ENCODE measurements around the gene ASB3.

ASB3 gene

GRCh38 chr2:53780056-53780455, 6.7 kb downstream of the ASB3 start:
- H2BK5ac ChIP-seq (ENCODE audit: low read length): no peak overlapping the region
- no peak overlapping the region for H3K4me2 ChIP-seq (ENCODE audit: insufficient read depth, low read length, poor library complexity, severe bottlenecking)
- no peaks in the 10 kb centered on the region for H3K79me1 ChIP-seq (ENCODE audit: low read depth, low read length)
- no peak overlapping the region for H2AK5ac ChIP-seq (ENCODE audit: low read depth, low read length)
- H3K23ac ChIP-seq (ENCODE audit: low read depth, low read length, poor library complexity): no peak overlapping the region
- no peak overlapping the region for H4K91ac ChIP-seq (ENCODE audit: low read depth, low read length, poor library complexity)
- H3K27me3 ChIP-seq (ENCODE audit: control insufficient read depth in 3 of 3, insufficient read depth in 3 of 3, low read depth in 1 of 3, low read length in 3 of 3): no peaks in the 10 kb centered on the region
- no peak overlapping the region for H3K18ac ChIP-seq (ENCODE audit: low read length)
- peaks cover 2 to 9% of the 10 kb centered on the region in 2 donors for H3K4me1 ChIP-seq (ENCODE audit: control insufficient read depth in 2 of 2, insufficient read depth in 1 of 2, low read depth in 1 of 2, low read length in 2 of 2)
- no peak overlapping the region for H3K4ac ChIP-seq (ENCODE audit: low read length)
- H3K4me3 ChIP-seq (ENCODE audit: low read length in 2 of 2): no peak overlapping the region
- H3K27ac ChIP-seq (replicated peaks; ENCODE audit: low read length): no peak overlapping the region
- no peak overlapping the region for H2BK15ac ChIP-seq (ENCODE audit: low read length)
- peaks cover 0 to 74% of the 10 kb centered on the region in 2 donors for H3K36me3 ChIP-seq (replicated peaks in 1 of 2; ENCODE audit: control insufficient read depth in 2 of 2, insufficient read depth in 2 of 2, low read length in 2 of 2)
- no peak overlapping the region for H3K9ac ChIP-seq (ENCODE audit: low read depth, low read length, poor library complexity)
- DNase-seq (ENCODE audit: low spot score): no peak
- H2BK12ac ChIP-seq (ENCODE audit: low read length): no peak overlapping the region
- H3K9me3 ChIP-seq (replicated peaks in 1 of 2; ENCODE audit: control insufficient read depth in 2 of 2, insufficient read depth in 1 of 2, low read depth in 1 of 2, low read length in 2 of 2): peaks cover 0 to 3% of the 10 kb centered on the region in 2 donors
- no CpG with 5 or more reads among the region's 4 CpGs for WGBS, 2 donors (ENCODE audit: extremely low coverage in 2 of 2, insufficient read length in 2 of 2, insufficient replicate concordance in 1 of 2)
- H2BK120ac ChIP-seq (ENCODE audit: low read depth, low read length): no peak overlapping the region
- no peak overlapping the region for H3K14ac ChIP-seq (ENCODE audit: low read length)
- no peak overlapping the region for H2AFZ ChIP-seq (ENCODE audit: low read length)
- H4K8ac ChIP-seq (ENCODE audit: low read depth, low read length): no peak overlapping the region

DNA sequence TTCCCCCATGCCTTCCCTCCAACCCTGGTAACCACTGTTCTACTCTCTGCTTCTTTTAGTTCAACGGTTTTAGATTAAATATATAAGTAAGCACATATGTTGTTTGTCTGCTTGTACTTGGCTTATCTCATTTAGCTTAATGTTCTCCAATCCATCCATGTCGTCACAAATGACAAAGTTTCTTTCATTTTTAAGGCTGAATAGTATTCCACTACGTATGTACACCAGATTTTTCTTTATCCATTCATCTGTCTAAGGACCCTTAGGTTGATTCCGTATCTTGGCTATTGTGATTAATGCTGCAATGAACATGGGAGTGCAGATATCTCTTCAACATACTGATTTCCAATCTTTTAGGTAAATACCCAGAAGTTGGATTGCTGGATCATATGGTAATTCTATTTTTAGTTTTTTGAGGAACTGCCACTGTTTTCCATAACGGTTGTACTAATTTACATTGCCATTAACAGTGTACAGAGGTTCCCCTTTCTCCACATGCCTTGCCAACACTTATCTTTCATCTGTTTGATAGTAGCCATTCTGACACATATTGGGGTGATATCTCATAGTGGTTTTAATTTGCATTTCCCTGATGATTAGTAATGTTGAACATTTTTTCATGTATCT, 8.1 kb downstream of the ASB3 start:
- no peak overlapping the region for H2AK5ac ChIP-seq (ENCODE audit: low read depth, low read length)
- WGBS, 2 donors (ENCODE audit: extremely low coverage in 2 of 2, insufficient read length in 2 of 2, insufficient replicate concordance in 1 of 2): no CpG with 5 or more reads among the region's 5 CpGs
- H3K4me1 ChIP-seq (ENCODE audit: control insufficient read depth in 2 of 2, insufficient read depth in 1 of 2, low read depth in 1 of 2, low read length in 2 of 2): no peaks in the 10 kb centered on the region
- H2BK15ac ChIP-seq (ENCODE audit: low read length): no peak overlapping the region
- DNase-seq (ENCODE audit: low spot score): no peak
- no peak overlapping the region for H2BK5ac ChIP-seq (ENCODE audit: low read length)
- H3K9ac ChIP-seq (ENCODE audit: low read depth, low read length, poor library complexity): no peak overlapping the region
- no peak overlapping the region for H4K91ac ChIP-seq (ENCODE audit: low read depth, low read length, poor library complexity)
- no peak overlapping the region for H3K4ac ChIP-seq (ENCODE audit: low read length)
- H3K23ac ChIP-seq (ENCODE audit: low read depth, low read length, poor library complexity): no peak overlapping the region
- H3K4me2 ChIP-seq (ENCODE audit: insufficient read depth, low read length, poor library complexity, severe bottlenecking): no peak overlapping the region
- no peak overlapping the region for H3K14ac ChIP-seq (ENCODE audit: low read length)
- no peak overlapping the region for H2AFZ ChIP-seq (ENCODE audit: low read length)
- H3K27me3 ChIP-seq (ENCODE audit: control insufficient read depth in 3 of 3, insufficient read depth in 3 of 3, low read depth in 1 of 3, low read length in 3 of 3): no peaks in the 10 kb centered on the region
- H3K36me3 ChIP-seq (replicated peaks in 1 of 2; ENCODE audit: control insufficient read depth in 2 of 2, insufficient read depth in 2 of 2, low read length in 2 of 2): peaks cover 0 to 81% of the 10 kb centered on the region in 2 donors
- no peak overlapping the region for H3K4me3 ChIP-seq (ENCODE audit: low read length in 2 of 2)
- H3K9me3 ChIP-seq (replicated peaks in 1 of 2; ENCODE audit: control insufficient read depth in 2 of 2, insufficient read depth in 1 of 2, low read depth in 1 of 2, low read length in 2 of 2): peaks cover 0 to 3% of the 10 kb centered on the region in 2 donors
- no peak overlapping the region for H2BK12ac ChIP-seq (ENCODE audit: low read length)
- H4K8ac ChIP-seq (ENCODE audit: low read depth, low read length): no peak overlapping the region
- H3K79me1 ChIP-seq (ENCODE audit: low read depth, low read length): no peaks in the 10 kb centered on the region
- no peak overlapping the region for H2BK120ac ChIP-seq (ENCODE audit: low read depth, low read length)
- H3K18ac ChIP-seq (ENCODE audit: low read length): no peak overlapping the region
- no peak overlapping the region for H3K27ac ChIP-seq (replicated peaks; ENCODE audit: low read length)

DNA sequence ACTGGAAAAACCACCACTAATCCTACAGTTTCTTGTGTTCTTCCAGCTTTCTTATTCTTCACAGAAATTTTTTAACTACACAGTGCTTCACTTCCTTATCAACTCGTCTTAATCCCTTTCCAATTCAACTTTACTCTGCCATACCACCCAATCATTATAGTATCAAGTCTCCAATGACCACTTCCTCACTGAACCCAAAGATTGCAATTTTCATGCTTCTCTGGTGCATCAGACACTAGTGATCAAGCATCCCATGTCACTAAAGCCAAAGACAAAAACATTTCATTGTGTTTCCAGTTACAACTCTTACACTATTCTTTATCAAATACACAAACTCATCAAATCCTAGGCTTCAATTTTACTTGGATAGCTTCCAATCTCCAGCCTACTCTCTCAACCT, 9.6 kb downstream of the ASB3 start:
- no peaks in the 10 kb centered on the region for H3K79me1 ChIP-seq (ENCODE audit: low read depth, low read length)
- no peak overlapping the region for H3K9ac ChIP-seq (ENCODE audit: low read depth, low read length, poor library complexity)
- no peak overlapping the region for H3K4ac ChIP-seq (ENCODE audit: low read length)
- no peak overlapping the region for H4K8ac ChIP-seq (ENCODE audit: low read depth, low read length)
- peaks cover 0 to 88% of the 10 kb centered on the region in 2 donors for H3K36me3 ChIP-seq (replicated peaks in 1 of 2; ENCODE audit: control insufficient read depth in 2 of 2, insufficient read depth in 2 of 2, low read length in 2 of 2)
- no peak overlapping the region for H2BK5ac ChIP-seq (ENCODE audit: low read length)
- H4K91ac ChIP-seq (ENCODE audit: low read depth, low read length, poor library complexity): no peak overlapping the region
- H3K9me3 ChIP-seq (replicated peaks in 1 of 2; ENCODE audit: control insufficient read depth in 2 of 2, insufficient read depth in 1 of 2, low read depth in 1 of 2, low read length in 2 of 2): peaks cover 0 to 3% of the 10 kb centered on the region in 2 donors
- DNase-seq (ENCODE audit: low spot score): no peak
- no peak overlapping the region for H3K14ac ChIP-seq (ENCODE audit: low read length)
- H2AFZ ChIP-seq (ENCODE audit: low read length): no peak overlapping the region
- no peak overlapping the region for H2BK12ac ChIP-seq (ENCODE audit: low read length)
- no peak overlapping the region for H3K23ac ChIP-seq (ENCODE audit: low read depth, low read length, poor library complexity)
- no peak overlapping the region for H3K4me3 ChIP-seq (ENCODE audit: low read length in 2 of 2)
- no peak overlapping the region for H3K27ac ChIP-seq (replicated peaks; ENCODE audit: low read length)
- WGBS, 2 donors (ENCODE audit: extremely low coverage in 2 of 2, insufficient read length in 2 of 2, insufficient replicate concordance in 1 of 2): 100% methylated on average over 1 of the region's 1 CpG; no CpG with 5 or more reads in 1 of the 2 donors
- H3K4me2 ChIP-seq (ENCODE audit: insufficient read depth, low read length, poor library complexity, severe bottlenecking): no peak overlapping the region
- no peak overlapping the region for H2BK120ac ChIP-seq (ENCODE audit: low read depth, low read length)
- H2AK5ac ChIP-seq (ENCODE audit: low read depth, low read length): no peak overlapping the region
- H3K4me1 ChIP-seq (ENCODE audit: control insufficient read depth in 2 of 2, insufficient read depth in 1 of 2, low read depth in 1 of 2, low read length in 2 of 2): no peaks in the 10 kb centered on the region
- H2BK15ac ChIP-seq (ENCODE audit: low read length): no peak overlapping the region
- H3K27me3 ChIP-seq (ENCODE audit: control insufficient read depth in 3 of 3, insufficient read depth in 3 of 3, low read depth in 1 of 3, low read length in 3 of 3): no peaks in the 10 kb centered on the region
- no peak overlapping the region for H3K18ac ChIP-seq (ENCODE audit: low read length)

- no peak overlapping the region for H4K8ac ChIP-seq (ENCODE audit: low read depth, low read length)
- H3K4me3 ChIP-seq (ENCODE audit: low read length in 2 of 2): no peak overlapping the region
- no peak overlapping the region for H2BK120ac ChIP-seq (ENCODE audit: low read depth, low read length)
- no peak overlapping the region for H2AFZ ChIP-seq (ENCODE audit: low read length)
- H2BK5ac ChIP-seq (ENCODE audit: low read length): no peak overlapping the region
- H3K79me1 ChIP-seq (ENCODE audit: low read depth, low read length): peaks cover 3% of the 10 kb centered on the region
- no peak overlapping the region for H3K4me2 ChIP-seq (ENCODE audit: insufficient read depth, low read length, poor library complexity, severe bottlenecking)
- no peak overlapping the region for H3K9ac ChIP-seq (ENCODE audit: low read depth, low read length, poor library complexity)
- no CpG with 5 or more reads among the region's 4 CpGs for WGBS, 2 donors (ENCODE audit: extremely low coverage in 2 of 2, insufficient read length in 2 of 2, insufficient replicate concordance in 1 of 2)
- H3K4me1 ChIP-seq (ENCODE audit: control insufficient read depth in 2 of 2, insufficient read depth in 1 of 2, low read depth in 1 of 2, low read length in 2 of 2): peaks cover 0 to 2% of the 10 kb centered on the region in 2 donors
- no peak for DNase-seq (ENCODE audit: low spot score)
- H3K9me3 ChIP-seq (replicated peaks in 1 of 2; ENCODE audit: control insufficient read depth in 2 of 2, insufficient read depth in 1 of 2, low read depth in 1 of 2, low read length in 2 of 2): no peaks in the 10 kb centered on the region
- H3K27me3 ChIP-seq (ENCODE audit: control insufficient read depth in 3 of 3, insufficient read depth in 3 of 3, low read depth in 1 of 3, low read length in 3 of 3): no peaks in the 10 kb centered on the region
- H4K91ac ChIP-seq (ENCODE audit: low read depth, low read length, poor library complexity): no peak overlapping the region
- H3K36me3 ChIP-seq (replicated peaks in 1 of 2; ENCODE audit: control insufficient read depth in 2 of 2, insufficient read depth in 2 of 2, low read length in 2 of 2): peaks cover 0 to 38% of the 10 kb centered on the region in 2 donors
- no peak overlapping the region for H2BK15ac ChIP-seq (ENCODE audit: low read length)
- no peak overlapping the region for H3K4ac ChIP-seq (ENCODE audit: low read length)
- no peak overlapping the region for H3K23ac ChIP-seq (ENCODE audit: low read depth, low read length, poor library complexity)
- H3K18ac ChIP-seq (ENCODE audit: low read length): no peak overlapping the region
- H3K14ac ChIP-seq (ENCODE audit: low read length): no peak overlapping the region
- no peak overlapping the region for H2BK12ac ChIP-seq (ENCODE audit: low read length)
- no peak overlapping the region for H3K27ac ChIP-seq (replicated peaks; ENCODE audit: low read length)
- no peak overlapping the region for H2AK5ac ChIP-seq (ENCODE audit: low read depth, low read length)
These were observed 16.5 kb downstream of the ASB3 start for GRCh38 chr2:53770264-53770663.

Measured in neuronal stem cell (in vitro differentiated cells).